Lung (tissue), 12 donors: ENCODE results near the gene KMT5C. TPM values are rescaled to one million over a fixed set of nuclear protein-coding genes. Genes with fewer than 3 reads are reported as not detected.
A peak's percentile ranks its signal among the peaks of the same experiment; 100 is the strongest.
"Not testable (repeated sequence)": the region's sequence is repeated elsewhere in the genome, so short reads cannot be mapped to it uniquely, and the experiment has no call there.

ENCODE experiments used
- ATAC-seq: fragments of 200-7000 bp; cut with Tn5 transposase; one replicate; pipeline ENCODE4 v1.9.1; 2020; ENCODE audit warnings: moderate number of reproducible peaks; ENCODE audit not compliant: insufficient read depth, low FRiP score
- DNase-seq, 3 donors: peaks; one replicate each; pipeline ENCODE4 v3.0.0-alpha.2; 2013 to 2017
- H3K27ac ChIP-seq, 2 donors: one replicate each; pipeline ENCODE4 v1.5.1; 2013; ENCODE audit warnings: mild to moderate bottlenecking in 2 of 2, moderate library complexity in 2 of 2, control low read depth in 1 of 2, inconsistent platforms in 1 of 2, low read depth in 1 of 2, low read length in 1 of 2
- H3K27me3 ChIP-seq, 3 donors: one replicate each; pipeline ENCODE4 v1.5.1; 2013; ENCODE audit warnings: low read length in 2 of 3; ENCODE audit not compliant: control insufficient read depth in 3 of 3, insufficient read depth in 3 of 3
- H3K36me3 ChIP-seq, 4 donors: one replicate each; pipeline ENCODE4 v1.5.1; 2013; ENCODE audit warnings: low read length in 4 of 4, mild to moderate bottlenecking in 1 of 4, moderate library complexity in 1 of 4; ENCODE audit not compliant: control insufficient read depth in 4 of 4, insufficient read depth in 4 of 4
- H3K4me1 ChIP-seq, 5 donors: one replicate each; pipeline ENCODE4 v1.5.1; 2013; ENCODE audit warnings: low read length in 5 of 5, mild to moderate bottlenecking in 2 of 5, moderate library complexity in 1 of 5; ENCODE audit not compliant: control insufficient read depth in 5 of 5, insufficient read depth in 5 of 5
- H3K4me3 ChIP-seq: one replicate; pipeline ENCODE4 v1.5.1; 2013; ENCODE audit warnings: mild to moderate bottlenecking, control low read depth, moderate library complexity
- H3K9ac ChIP-seq, 2 donors: one replicate each; pipeline ENCODE4 v1.5.1; 2013; ENCODE audit warnings: low read length in 2 of 2, control low read depth in 1 of 2; ENCODE audit not compliant: insufficient read depth in 1 of 2
- H3K9me3 ChIP-seq, 4 donors: one replicate each; pipeline ENCODE4 v1.5.1; 2013; ENCODE audit warnings: low read length in 3 of 4, mild to moderate bottlenecking in 1 of 4, moderate library complexity in 1 of 4; ENCODE audit not compliant: control insufficient read depth in 4 of 4, insufficient read depth in 3 of 4
- CTCF ChIP-seq: IDR thresholded peaks from 2 replicates; pipeline ENCODE4 v1.5.1; 2012; ENCODE audit warnings: mild to moderate bottlenecking; ENCODE audit errors: control extremely low read depth, extremely low read depth
- WGBS, 2 donors: extraction: QIAGEN DNeasy Blood & Tissue Kit; methylation state at CpG; one replicate each; pipeline ENCODE4 v1.1.7; 2013; 5-methylcytosine and 5-hydroxymethylcytosine counted together
- polyA plus RNA-seq, 2 donors: library from polyadenylated mRNA; stranded (reverse); fragments of 200-250 nt; gene quantifications; one replicate each; pipeline ENCODE4 v1.2.1, GENCODE V29; 2013
- total RNA-seq, 2 donors: library from RNA; depleted of rRNA in 1 of 2; stranded (reverse); fragments of >200 nt in 1 of 2; gene quantifications; one replicate each; pipeline ENCODE4 v1.2.1, GENCODE V29; 2014 to 2021
- donor health status: control.
- donor health status: control.
- donor health status: Bipolar disorder and iron deficiency.
- donor health status: healthy.
- donor health status: DM: yes; HTN: yes; CAD: no.

The KMT5C gene
- total and polyA plus RNA-seq, 4 donors, result 6.7 to 16.5 (median 12.5) TPM

- no peak for DNase-seq
- peak within 1 kb of the TSS in 1 of 2 donors; percentile 68 for H3K27ac ChIP-seq
Measured at GRCh38 chr19:55325172-55325571, 14.5 kb upstream of the KMT5C start, which contains the start of gene TMEM150B. Gene TMEM150B, minus strand, starts transcription at chr19:55325341. Its CDS starts 4,305 bp downstream, at chr19:55321036.

GRCh38 chr19:55328774-55329318 lies 10.8 kb upstream of the KMT5C start:
- 84 to 87% methylated on average over 4 of the region's 4 CpGs for WGBS, 2 donors
- not testable (repeated sequence) for H3K27ac ChIP-seq, DNase-seq, H3K9me3 ChIP-seq, H3K4me3 ChIP-seq, H3K4me1 ChIP-seq, ATAC-seq, H3K36me3 ChIP-seq, H3K27me3 ChIP-seq, H3K9ac ChIP-seq

More at GRCh38 chr19:55325172-55325571, 14.5 kb upstream of the KMT5C start, which contains the start of gene TMEM150B:
- no peak within 1 kb of the TSS for H3K9ac ChIP-seq
- TF ChIP-seq CTCF, result no peak
- no peaks in the 10 kb centered on the region for H3K9me3 ChIP-seq
- WGBS, 2 donors, result 47 to 69% methylated on average over 14 of the region's 14 CpGs
- H3K4me3 ChIP-seq, result no peak within 1 kb of the TSS
- no peaks in the 10 kb centered on the region for H3K36me3 ChIP-seq
- no peak for ATAC-seq
- no peaks in the 10 kb centered on the region for H3K27me3 ChIP-seq
- H3K4me1 ChIP-seq, result peaks cover 0 to 4% (median 0%) of the 10 kb centered on the region in 5 donors

GRCh38 chr19:55329791-55330190 lies 9.9 kb upstream of the KMT5C start:
- not testable (repeated sequence) for DNase-seq, H3K9me3 ChIP-seq, H3K27ac ChIP-seq, H3K9ac ChIP-seq, H3K27me3 ChIP-seq, ATAC-seq, H3K4me3 ChIP-seq, H3K36me3 ChIP-seq, H3K4me1 ChIP-seq
- 83 to 86% methylated on average over 6 of the region's 6 CpGs for WGBS, 2 donors

DNA sequence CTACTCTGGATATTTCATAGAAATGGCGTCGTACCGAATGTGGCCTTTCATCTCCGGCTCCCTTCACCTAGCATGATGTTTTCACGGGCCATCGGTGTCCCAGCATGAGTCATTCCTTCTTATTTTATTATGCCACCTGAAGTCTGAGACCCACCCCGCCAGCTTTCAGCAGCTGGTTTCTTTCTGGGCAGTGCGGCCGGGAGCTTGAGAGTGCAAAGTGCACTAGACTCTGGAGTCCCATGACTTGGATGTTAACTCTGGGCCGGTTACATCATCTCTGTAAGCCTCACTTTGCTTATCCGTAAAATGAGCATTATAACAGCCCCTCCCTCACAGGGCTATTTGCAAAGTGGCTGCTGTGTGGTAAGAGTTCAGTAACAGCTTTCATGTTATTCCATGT lies 5.8 kb upstream of the KMT5C start:
- Histone ChIP-seq H3K27ac (no peak overlapping the region), H3K9ac (no peak overlapping the region), H3K36me3 (no peaks in the 10 kb centered on the region), H3K9me3 (no peaks in the 10 kb centered on the region), H3K4me3 (no peak overlapping the region), H3K4me1 (peaks cover 0 to 5% (median 3%) of the 10 kb centered on the region in 5 donors), H3K27me3 (peaks cover 0 to 4% (median 0%) of the 10 kb centered on the region in 3 donors)
- ATAC-seq, result no peak
- no peak for DNase-seq
- 74 to 90% methylated on average over 11 of the region's 11 CpGs for WGBS, 2 donors
- TF ChIP-seq CTCF, result no peak
